ENCODE results near the gene GALE. TPM values are rescaled to one million over a fixed set of nuclear protein-coding genes. Genes with fewer than 3 reads are reported as not detected.
"Not testable (repeated sequence)": the region's sequence is repeated elsewhere in the genome, so short reads cannot be mapped to it uniquely, and the experiment has no call there.

Gene GALE
- total RNA-seq, 1 donor from 2014 or later: 131 TPM

DNA sequence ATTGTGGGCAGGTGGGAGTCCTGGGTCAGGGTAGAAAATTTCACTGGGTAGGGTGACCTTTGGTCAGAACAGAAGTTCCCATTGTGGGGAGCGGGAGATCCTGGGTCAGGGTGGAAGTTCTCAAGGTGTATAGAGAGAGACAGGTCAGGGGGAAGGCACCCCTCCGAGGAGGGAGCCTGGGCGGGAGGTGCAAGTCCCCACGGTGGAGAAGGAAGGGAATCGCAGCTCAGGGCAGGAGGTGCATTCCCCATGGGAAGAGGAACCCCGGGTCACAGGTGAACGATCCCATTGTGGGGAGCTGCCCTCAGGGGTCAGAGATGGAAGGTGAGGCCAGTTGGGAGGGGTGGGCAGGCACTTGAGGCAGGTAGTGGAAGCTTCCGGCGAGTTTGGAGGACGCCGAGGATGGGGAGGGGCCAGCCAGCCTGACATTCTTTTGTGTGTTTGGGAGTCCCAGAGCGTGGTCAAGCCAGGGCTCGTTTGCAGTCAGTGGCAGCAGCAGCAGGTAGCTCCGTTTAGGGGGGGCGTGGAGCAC lies 9.0 kb downstream of the GALE start:
- peak overlapping the region; percentile 97 for H3K4me3 ChIP-seq (ENCODE audit: low read depth, low read length)
- DNase-seq (ENCODE audit: low read depth): no peak
- TF ChIP-seq, protein P1, sequence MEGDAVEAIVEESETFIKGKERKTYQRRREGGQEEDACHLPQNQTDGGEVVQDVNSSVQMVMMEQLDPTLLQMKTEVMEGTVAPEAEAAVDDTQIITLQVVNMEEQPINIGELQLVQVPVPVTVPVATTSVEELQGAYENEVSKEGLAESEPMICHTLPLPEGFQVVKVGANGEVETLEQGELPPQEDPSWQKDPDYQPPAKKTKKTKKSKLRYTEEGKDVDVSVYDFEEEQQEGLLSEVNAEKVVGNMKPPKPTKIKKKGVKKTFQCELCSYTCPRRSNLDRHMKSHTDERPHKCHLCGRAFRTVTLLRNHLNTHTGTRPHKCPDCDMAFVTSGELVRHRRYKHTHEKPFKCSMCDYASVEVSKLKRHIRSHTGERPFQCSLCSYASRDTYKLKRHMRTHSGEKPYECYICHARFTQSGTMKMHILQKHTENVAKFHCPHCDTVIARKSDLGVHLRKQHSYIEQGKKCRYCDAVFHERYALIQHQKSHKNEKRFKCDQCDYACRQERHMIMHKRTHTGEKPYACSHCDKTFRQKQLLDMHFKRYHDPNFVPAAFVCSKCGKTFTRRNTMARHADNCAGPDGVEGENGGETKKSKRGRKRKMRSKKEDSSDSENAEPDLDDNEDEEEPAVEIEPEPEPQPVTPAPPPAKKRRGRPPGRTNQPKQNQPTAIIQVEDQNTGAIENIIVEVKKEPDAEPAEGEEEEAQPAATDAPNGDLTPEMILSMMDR (conservative IDR thresholded peaks at IDR 0.05; ENCODE audit: low read depth, low read length): no peak

DNA sequence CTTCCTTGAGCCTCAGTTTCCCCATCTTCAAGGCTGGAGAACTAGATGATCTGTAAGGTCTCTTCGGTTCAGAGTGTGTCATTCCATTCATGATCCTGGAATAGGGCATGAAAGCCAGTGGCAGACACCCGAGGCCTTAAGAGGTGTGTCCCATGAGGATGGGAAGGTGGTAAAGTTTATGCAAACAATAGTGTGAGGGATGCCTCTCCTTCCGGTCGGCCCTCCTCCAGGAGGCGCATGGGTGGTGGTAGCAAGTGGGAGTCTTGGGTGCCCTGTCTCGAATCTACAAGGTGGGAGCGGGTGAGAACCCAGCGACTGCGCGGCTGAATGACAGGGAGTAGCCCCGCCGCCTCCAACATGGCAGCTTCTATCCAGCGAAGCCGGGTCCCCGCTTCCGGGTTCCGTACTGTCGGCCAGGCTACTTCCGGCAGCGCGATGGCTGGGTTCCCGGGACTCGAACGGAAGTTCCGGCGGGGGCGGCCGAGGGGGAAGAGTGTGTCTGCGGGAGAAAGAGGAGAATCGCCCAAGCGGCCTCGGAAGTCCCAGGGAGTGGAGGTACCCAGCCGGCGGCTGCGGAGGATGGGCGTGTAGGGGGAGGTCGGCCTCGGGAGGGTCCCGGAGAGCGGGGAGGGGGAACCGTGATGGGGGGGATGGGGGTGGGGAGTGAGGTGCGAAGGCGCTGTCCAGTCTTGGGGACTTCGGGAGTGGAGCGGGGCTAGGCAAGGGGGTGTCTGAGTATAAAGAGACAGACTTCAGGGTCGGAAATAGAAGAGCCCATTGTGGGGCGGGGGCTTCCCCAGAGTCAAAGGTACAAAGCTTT lies 9.6 kb downstream of the GALE start, which contains the start of gene LYPLA2:
TSS of gene LYPLA2 (plus strand) at position 450 of the 820 bp plus-strand sequence. CDS start 1,538 bp downstream, outside the sequence.
- TF ChIP-seq, protein P1 (conservative IDR thresholded peaks at IDR 0.05; ENCODE audit: low read depth, low read length): peak; percentile 15
- peak within 1 kb of the TSS; percentile 97 for H3K4me3 ChIP-seq (ENCODE audit: low read depth, low read length)
- no peak for DNase-seq (ENCODE audit: low read depth)

DNA sequence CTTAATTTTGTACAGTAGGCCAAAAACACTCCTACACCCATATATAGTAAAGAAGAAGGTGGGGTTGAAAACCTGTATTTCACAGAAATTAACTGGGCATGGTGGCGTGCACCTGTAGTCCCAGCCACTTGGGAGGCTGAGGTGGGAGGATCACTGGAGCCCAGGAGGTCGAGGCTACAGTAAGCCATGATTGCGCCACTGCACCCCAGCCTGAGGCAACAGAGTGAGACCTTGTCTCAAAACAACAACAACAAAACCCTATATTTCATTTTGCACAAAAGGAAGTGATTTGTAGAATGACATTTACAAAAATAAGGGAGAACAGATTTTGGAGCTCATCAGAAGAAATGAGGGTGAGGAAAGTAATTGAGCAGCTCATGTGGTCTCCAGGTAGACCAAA lies 11.9 kb downstream of the GALE start:
- TF ChIP-seq, protein P1 (conservative IDR thresholded peaks at IDR 0.05; ENCODE audit: low read depth, low read length): no peak
- no peak overlapping the region for H3K4me3 ChIP-seq (ENCODE audit: low read depth, low read length)
- DNase-seq (ENCODE audit: low read depth): no peak

DNA sequence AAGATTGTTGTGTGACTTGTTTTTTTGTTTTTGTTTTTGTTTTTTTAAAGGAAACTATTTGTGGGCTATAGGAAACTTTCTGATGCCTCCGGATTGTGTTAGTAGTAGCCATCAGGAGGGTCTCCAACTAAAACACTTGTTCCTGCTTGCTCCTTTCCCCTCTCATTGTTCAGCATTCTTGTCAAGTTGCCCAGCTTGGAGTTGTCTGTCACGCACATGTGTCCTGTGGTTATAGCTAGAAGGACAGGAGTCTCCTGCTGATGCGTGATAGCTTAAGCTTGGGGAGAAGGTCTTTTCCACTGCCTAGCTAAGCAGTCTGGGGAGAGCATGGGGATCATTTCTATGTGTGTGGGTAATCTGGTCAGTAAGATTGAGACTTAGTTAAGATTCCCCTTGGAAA lies 12.9 kb downstream of the GALE start:
- TF ChIP-seq, protein P1 (conservative IDR thresholded peaks at IDR 0.05; ENCODE audit: low read depth, low read length): no peak
- DNase-seq (ENCODE audit: low read depth): no peak
- no peak overlapping the region for H3K4me3 ChIP-seq (ENCODE audit: low read depth, low read length)

DNA sequence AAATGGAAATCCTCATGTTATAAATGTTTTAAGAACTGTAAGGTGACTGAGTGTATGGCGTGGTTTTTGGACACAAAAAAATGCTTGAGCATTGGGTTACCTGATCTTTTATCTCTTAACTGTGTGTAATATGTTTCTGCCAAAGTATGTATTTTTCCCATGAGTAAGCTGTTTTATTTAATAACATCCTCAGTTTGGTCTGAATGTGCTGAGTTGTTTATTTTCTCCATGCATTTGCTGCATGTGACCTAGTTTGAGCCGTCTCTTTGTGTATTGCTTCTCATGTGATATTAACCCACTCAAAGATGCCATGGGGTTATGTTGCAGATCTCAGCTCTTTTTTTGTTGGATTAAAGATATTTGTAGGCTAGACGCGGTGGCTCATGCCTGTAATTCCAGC lies 15.7 kb downstream of the GALE start:
- TF ChIP-seq, protein P1 (conservative IDR thresholded peaks at IDR 0.05; ENCODE audit: low read depth, low read length): no peak
- DNase-seq (ENCODE audit: low read depth): no peak
- no peak overlapping the region for H3K4me3 ChIP-seq (ENCODE audit: low read depth, low read length)

DNA sequence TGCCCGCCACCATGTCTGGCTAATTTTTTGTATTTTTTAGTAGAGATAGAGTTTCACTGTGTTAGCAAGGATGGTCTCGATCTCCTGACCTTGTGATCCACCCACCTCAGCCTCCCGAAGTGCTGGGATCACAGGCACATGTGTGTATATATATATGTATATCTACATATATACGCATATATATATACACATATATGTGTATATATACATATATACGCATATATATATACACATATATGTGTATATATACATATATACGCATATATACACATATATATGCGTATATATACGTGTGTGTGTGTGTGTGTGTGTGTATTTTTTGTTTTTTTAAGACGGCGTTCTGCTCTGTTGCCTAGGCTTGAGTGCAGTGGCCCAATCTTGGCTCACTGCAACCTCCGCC lies 17.4 kb downstream of the GALE start:
- H3K4me3 ChIP-seq (ENCODE audit: low read depth, low read length); DNase-seq (ENCODE audit: low read depth): not testable (repeated sequence)

DNA sequence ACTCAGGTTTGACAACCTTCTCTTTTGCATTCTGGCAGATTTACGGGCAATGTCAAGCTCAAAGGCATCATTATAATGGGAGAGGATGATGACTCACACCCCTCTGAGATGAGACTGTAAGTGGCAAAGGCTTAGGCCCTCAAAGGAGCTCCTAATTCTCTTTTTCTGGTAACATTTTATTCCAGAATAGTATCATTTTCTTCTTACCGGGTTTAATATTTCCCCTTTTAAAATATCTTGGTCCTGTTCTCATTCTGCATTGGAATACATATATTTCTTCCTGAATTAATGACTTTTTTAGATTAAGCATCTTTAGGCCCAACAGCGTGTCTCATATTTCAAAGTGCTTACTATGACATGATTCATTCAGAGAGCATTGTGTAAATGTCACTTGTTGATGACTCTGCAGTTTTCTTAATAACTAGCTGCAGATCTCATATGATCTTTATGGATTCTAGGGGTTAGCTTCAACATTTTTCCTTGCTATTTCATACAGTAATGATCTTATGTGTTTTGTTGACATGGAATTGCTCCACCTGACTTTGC lies 20.7 kb downstream of the GALE start:
- peak overlapping the region; percentile 95 for H3K4me3 ChIP-seq (ENCODE audit: low read depth, low read length)
- TF ChIP-seq, protein P1 (conservative IDR thresholded peaks at IDR 0.05; ENCODE audit: low read depth, low read length): no peak
- DNase-seq (ENCODE audit: low read depth): no peak

Measured in epithelial cell of proximal tubule (primary cell).